ENCODE results near the gene GTSF1L. TPM values are rescaled to one million over a fixed set of nuclear protein-coding genes. Genes with fewer than 3 reads are reported as not detected.

GTSF1L gene
- total and polyA plus RNA-seq, 8 donors: not detected

DNA sequence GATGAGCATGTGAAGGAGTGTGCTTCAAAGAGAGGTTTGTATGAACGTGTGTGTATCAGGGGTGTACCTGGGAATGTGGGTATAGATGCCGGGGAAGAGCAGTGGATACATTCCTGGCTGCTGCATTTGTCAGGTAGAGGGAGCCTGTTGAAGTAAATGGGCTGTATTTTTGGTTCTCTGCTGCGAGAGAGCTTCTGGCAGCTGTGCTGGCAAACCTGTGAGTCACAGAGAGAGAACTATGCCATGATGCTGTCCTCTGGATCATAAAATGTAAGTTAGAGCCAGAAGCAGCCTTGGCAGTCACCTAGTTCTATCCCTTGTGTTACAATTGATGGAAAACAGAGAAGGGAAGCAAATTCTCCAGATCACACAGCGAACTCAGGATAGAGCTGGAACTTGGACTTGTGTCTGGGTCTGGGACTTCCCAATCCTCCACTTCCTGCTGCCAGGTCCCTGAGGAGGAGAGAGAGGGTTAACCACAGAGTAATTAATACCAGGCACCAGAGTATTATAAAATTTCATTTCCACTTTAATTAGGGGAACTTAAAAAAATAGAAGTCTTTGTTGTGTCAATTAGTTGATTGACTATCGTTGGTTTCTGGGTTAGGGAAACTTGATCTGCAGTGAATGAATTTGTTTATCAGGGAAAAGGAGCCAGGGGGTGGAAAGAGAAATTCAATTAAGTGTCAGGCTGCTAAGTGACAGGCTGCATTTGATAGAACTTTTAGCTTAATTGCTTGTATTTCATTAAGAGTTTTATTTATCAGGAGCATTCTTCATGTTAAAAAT lies 41.1 kb upstream of the GTSF1L start:
- no peak overlapping the region for H3K4me3 ChIP-seq
- no peak for FAIRE-seq
- no peak overlapping the region for H3K27ac ChIP-seq
- no peak for DNase-seq
- WGBS, 2 donors: 25 to 28% methylated on average over 5 of the region's 5 CpGs
- intact Hi-C loops (cut with DNase I): no loop called here
- H3K4me1 ChIP-seq: no peaks in the 10 kb centered on the region
- H3K9me3 ChIP-seq: no peaks in the 10 kb centered on the region
- no peak for ATAC-seq
- H3K36me3 ChIP-seq: no peaks in the 10 kb centered on the region
- H3K27me3 ChIP-seq: peaks cover 0 to 7% (median 0%) of the 10 kb centered on the region in 4 donors
- TF ChIP-seq, protein P1, sequence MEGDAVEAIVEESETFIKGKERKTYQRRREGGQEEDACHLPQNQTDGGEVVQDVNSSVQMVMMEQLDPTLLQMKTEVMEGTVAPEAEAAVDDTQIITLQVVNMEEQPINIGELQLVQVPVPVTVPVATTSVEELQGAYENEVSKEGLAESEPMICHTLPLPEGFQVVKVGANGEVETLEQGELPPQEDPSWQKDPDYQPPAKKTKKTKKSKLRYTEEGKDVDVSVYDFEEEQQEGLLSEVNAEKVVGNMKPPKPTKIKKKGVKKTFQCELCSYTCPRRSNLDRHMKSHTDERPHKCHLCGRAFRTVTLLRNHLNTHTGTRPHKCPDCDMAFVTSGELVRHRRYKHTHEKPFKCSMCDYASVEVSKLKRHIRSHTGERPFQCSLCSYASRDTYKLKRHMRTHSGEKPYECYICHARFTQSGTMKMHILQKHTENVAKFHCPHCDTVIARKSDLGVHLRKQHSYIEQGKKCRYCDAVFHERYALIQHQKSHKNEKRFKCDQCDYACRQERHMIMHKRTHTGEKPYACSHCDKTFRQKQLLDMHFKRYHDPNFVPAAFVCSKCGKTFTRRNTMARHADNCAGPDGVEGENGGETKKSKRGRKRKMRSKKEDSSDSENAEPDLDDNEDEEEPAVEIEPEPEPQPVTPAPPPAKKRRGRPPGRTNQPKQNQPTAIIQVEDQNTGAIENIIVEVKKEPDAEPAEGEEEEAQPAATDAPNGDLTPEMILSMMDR (IDR thresholded peaks at IDR 0.05): no peak

DNA sequence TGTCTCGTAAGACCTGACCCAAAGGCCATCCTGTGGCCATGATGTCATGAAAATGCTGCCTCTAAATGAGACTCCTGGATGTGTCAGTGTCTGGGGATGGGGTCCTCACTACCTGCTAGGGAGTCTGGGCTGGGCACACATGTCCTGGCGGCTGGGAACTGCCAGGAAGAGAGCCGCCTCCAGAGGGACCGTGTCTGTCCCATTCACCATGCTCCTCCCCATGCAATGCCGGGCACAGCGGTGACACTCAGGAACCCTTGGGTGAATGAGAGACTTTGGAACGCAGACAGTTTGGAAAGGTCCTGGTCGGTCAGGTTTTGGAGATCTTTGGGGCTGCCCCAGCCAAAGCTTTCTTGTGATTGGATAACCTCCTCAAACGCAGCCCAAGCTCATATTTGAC lies 40.1 kb upstream of the GTSF1L start:
- Histone ChIP-seq H3K4me1 (no peaks in the 10 kb centered on the region), H3K27ac (no peak overlapping the region), H3K36me3 (no peaks in the 10 kb centered on the region), H3K9me3 (no peaks in the 10 kb centered on the region), H3K4me3 (no peak overlapping the region), H3K27me3 (peaks cover 0 to 5% (median 0%) of the 10 kb centered on the region in 4 donors)
- intact Hi-C loops (cut with DNase I): no loop called here
- 33 to 52% methylated on average over 9 of the region's 9 CpGs for WGBS, 2 donors
- no peak for DNase-seq
- TF ChIP-seq, protein P1 (IDR thresholded peaks at IDR 0.05): no peak
- ATAC-seq: no peak
- no peak for FAIRE-seq

DNA sequence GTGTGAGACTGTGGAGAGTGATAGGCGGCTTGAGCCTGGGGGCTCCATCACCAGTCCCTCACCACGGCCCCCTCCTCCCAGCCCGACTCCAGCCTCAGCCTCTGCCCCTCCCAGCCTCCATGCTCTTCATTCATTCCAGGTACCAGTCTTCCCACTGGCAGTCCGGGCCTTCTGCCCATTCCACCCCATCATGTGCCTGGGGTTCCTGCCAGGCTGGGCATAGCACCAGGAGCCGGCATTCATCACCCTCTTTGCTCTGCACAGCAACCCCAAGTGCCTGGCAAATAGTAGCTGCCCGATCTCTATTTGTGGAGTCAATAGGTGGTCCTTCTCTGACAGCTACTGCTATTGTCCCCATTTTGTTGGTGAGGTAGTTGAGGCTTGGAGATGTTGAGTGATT lies 39.6 kb upstream of the GTSF1L start:
- no peaks in the 10 kb centered on the region for H3K36me3 ChIP-seq
- FAIRE-seq (no peak), DNase-seq (no peak), ATAC-seq (no peak)
- WGBS, 2 donors: 18 to 32% methylated on average over 6 of the region's 6 CpGs
- TF ChIP-seq, protein P1 (IDR thresholded peaks at IDR 0.05): no peak
- H3K27ac ChIP-seq: no peak overlapping the region
- no peaks in the 10 kb centered on the region for H3K9me3 ChIP-seq
- no peaks in the 10 kb centered on the region for H3K4me1 ChIP-seq
- H3K4me3 ChIP-seq: no peak overlapping the region
- no peaks in the 10 kb centered on the region for H3K27me3 ChIP-seq
- intact Hi-C loops (cut with DNase I): no loop called here

GRCh38 chr20:43765916-43766315 lies 39.1 kb upstream of the GTSF1L start:
- no peaks in the 10 kb centered on the region for H3K4me1 ChIP-seq
- H3K36me3 ChIP-seq: no peaks in the 10 kb centered on the region
- H3K9me3 ChIP-seq: no peaks in the 10 kb centered on the region
- H3K27me3 ChIP-seq: no peaks in the 10 kb centered on the region
- no peak overlapping the region for H3K4me3 ChIP-seq
- no peak overlapping the region for H3K27ac ChIP-seq
- 35 to 43% methylated on average over 7 of the region's 7 CpGs for WGBS, 2 donors
- no peak for DNase-seq
- intact Hi-C loops (cut with DNase I): no loop called here
- no peak for FAIRE-seq
- no peak for ATAC-seq
- TF ChIP-seq, protein P1 (IDR thresholded peaks at IDR 0.05): no peak

- ATAC-seq: no peak
- H3K4me1 ChIP-seq: no peaks in the 10 kb centered on the region
- TF ChIP-seq, protein P1 (IDR thresholded peaks at IDR 0.05): no peak
- no peaks in the 10 kb centered on the region for H3K27me3 ChIP-seq
- no peaks in the 10 kb centered on the region for H3K36me3 ChIP-seq
- H3K4me3 ChIP-seq: no peak overlapping the region
- no peaks in the 10 kb centered on the region for H3K9me3 ChIP-seq
- WGBS, 2 donors: 75 to 77% methylated on average over 7 of the region's 7 CpGs
- FAIRE-seq: no peak
- no peak for DNase-seq
- intact Hi-C loops (cut with DNase I): no loop called here
- no peak overlapping the region for H3K27ac ChIP-seq
These were observed 36.1 kb upstream of the GTSF1L start for GRCh38 chr20:43762911-43763310.

Measured in pancreas (tissue), 10 donors.